Neural progenitor cell (in vitro differentiated cells): ENCODE data around the gene CACNA2D4.

Experiments
- EZH2 ChIP-seq: fragments of 200-600 bp; sonication (generic); IDR thresholded peaks from 2 replicates; pipeline ENCODE4 v1.6.1; 2017; ENCODE audit warnings: antibody characterized with exemption, mild to moderate bottlenecking, moderate library complexity
- TF ChIP-seq, protein P1 (sequence below): fragments of 200-600 bp; sonication (generic); IDR thresholded peaks from 2 replicates; pipeline ENCODE4 v1.5.1; 2017; ENCODE audit warnings: antibody characterized with exemption, mild to moderate bottlenecking

DNA sequence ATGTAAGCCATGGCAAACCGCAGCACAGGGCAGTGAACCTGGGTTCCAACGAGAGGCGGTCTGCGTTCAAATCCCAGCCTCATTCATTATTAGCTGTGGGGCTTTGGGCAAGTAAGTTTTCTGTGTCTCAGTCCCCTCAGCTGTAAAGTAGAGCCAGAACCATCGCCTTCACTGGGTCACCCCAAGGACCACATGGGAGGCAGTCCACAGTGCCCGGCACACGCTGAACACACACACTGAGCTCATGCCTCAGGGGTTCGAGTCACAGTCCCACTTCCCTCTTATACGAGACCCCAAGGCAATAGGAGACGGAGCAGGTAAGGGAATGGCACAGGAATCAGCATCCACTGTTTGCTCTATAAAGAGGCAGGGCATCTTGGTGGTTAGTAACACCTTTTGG, 79.0 kb downstream of the CACNA2D4 start:
- TF ChIP-seq, protein P1, sequence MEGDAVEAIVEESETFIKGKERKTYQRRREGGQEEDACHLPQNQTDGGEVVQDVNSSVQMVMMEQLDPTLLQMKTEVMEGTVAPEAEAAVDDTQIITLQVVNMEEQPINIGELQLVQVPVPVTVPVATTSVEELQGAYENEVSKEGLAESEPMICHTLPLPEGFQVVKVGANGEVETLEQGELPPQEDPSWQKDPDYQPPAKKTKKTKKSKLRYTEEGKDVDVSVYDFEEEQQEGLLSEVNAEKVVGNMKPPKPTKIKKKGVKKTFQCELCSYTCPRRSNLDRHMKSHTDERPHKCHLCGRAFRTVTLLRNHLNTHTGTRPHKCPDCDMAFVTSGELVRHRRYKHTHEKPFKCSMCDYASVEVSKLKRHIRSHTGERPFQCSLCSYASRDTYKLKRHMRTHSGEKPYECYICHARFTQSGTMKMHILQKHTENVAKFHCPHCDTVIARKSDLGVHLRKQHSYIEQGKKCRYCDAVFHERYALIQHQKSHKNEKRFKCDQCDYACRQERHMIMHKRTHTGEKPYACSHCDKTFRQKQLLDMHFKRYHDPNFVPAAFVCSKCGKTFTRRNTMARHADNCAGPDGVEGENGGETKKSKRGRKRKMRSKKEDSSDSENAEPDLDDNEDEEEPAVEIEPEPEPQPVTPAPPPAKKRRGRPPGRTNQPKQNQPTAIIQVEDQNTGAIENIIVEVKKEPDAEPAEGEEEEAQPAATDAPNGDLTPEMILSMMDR = no peak
- no peak for TF ChIP-seq EZH2
